Stimulated activated CD4-positive, alpha-beta T cell treated with anti-CD3 and anti-CD28 coated beads, TNF-alpha, amount 100 ng/mL, for 24 hours (primary cell): ENCODE results near the gene IL11RA.

Source experiments
- DNase-seq, 3 experiments: peaks; one replicate each; pipeline ENCODE4 v3.0.0-alpha.2; 2020; ENCODE audit warnings: low read depth in 3 of 3

Gene IL11RA

GRCh38 chr9:34686231-34686630, 34.2 kb downstream of the IL11RA start:
- DNase-seq: no peak

GRCh38 chr9:34686732-34687131, 34.7 kb downstream of the IL11RA start:
- no peak for DNase-seq

- no peak for DNase-seq
Measured at GRCh38 chr9:34687276-34688030, 35.5 kb downstream of the IL11RA start.

GRCh38 chr9:34688329-34689115, 36.5 kb downstream of the IL11RA start:
- DNase-seq: no peak

DNA sequence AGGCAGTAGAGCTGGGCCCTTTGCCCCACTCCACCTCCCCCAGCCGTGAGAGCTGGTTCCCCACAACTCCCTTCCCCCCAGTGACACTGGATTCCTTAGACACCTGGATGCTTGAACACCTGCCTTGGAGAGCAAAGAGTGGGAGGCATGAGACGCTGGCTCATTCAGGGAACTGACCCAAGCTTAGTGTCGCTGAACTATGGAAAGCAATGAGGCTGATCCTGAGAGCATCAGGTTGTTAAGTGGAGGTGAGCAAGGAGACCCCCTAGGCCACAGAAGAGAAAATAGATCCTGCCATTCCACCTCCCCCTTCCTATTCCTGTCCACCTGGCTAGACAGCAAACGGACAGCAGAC, 37.1 kb downstream of the IL11RA start:
- no peak for DNase-seq

DNA sequence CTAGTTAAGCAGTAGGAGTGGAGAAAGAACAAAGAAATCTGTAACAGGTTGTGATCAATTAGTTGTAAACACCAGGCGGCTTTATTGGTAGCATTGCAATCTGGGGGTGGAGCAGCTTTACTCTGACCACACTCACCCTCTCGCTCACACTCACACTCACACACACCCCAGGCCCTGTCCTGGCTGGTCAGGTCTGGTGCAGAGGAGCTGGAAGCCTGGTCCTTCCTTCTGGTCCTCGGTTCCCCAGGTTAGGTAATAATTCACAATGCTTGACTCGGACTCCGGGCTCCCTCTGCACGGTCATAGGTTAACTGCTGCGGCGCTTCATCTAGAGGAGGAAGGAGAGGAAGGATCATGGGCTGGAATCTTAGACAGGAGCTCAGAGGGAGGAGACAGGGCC, 37.5 kb downstream of the IL11RA start:
- no peak for DNase-seq

DNA sequence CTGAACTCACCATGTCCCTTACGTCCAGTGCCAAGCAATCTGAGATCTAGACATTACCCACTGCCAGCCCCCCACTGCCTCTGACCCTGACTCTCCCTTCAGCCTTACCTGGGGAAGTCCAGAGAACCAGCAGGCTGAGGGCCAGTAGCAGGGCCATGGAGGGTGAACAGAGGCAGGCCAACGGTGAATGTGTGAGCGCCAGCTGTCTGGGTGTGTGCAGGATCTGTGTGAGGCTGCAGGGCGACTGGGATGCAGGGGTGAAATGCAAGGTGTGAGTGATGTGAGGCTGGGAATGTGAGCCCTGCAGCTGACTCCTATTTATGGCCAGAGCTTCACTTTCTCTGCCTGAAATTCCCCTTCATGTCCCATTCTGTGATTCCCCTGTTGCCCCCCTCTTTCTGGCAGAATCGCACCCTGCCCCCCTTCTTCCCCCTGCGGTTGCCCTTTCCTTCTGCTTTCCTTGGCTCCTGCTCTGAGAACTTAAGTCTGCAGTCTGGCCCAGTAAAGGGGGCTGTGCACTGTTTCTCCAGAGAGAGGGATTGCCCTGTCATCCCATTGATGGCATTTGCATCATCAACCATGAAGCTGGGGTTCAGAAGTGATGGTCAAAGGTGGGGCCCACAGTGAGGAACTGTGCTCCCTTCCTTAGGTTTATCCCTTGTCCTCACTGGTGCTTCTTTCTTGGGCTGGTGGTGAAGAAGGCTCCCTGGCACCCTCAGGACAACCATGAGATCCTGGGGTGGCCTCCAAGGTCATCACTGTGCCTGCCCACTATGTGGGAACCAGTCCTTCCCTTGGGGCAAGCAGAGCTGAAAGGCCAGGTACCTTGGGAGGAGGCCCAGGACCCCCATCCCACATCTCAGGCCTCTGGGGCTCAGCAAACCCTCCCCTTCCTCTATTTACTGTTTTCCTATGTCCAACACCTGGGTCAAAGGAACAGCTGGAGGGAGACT, 39.3 kb downstream of the IL11RA start, which contains the start of gene CCL19:
Gene CCL19 (minus strand): TSS at position 294 of the 953 bp plus-strand sequence. CDS start 137 bp downstream, at position 157.
- DNase-seq: no peak

GRCh38 chr9:34691936-34692315, 39.9 kb downstream of the IL11RA start:
- no peak for DNase-seq

GRCh38 chr9:34693560-34693959, 41.6 kb downstream of the IL11RA start:
- no peak for DNase-seq

DNA sequence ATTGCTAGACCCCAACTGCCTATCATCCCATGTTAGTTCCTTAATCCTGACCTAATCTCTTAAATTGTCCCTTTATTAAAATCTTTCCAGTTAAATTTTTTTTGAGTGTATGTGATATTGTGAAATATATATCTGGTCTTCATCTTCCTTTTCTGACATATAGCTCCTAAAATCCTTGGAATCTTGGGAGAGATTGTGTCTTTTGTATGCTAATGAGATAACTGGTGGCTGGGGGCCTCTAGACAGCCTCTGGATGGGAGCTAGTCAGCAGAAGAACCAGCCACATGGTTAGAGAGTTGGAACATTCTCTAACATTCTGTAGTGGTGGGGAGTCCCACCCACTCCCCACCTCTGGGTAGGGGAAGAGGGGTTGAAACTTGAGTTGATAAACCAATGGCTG, 42.8 kb downstream of the IL11RA start:
- no peak for DNase-seq

- peak; percentile 57 to 79 (median 63) for DNase-seq
Measured at GRCh38 chr9:34701023-34701768, 49.2 kb downstream of the IL11RA start.

- DNase-seq: peak; percentile 63 to 85 (median 75)
Measured at GRCh38 chr9:34701769-34702736, 50.1 kb downstream of the IL11RA start.

DNA sequence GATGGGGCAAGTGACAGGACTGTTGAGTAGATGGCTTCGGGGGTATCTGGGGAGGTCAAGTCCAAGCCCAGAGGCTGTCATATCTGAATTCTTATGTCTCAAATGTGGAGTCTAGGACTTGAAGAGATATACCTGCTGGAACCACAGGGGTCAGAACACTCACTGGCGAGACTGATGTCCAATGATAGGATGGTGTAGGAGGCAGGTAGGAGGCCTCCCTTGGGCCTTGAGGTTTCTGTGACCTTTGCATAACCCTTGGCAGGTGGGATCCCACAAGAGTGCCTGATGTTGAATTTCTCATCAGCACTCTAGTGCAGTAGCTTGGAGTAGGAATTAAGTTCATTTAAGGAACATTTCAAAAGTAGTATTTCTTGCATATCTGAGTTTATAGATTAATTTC, 55.1 kb downstream of the IL11RA start:
- no peak for DNase-seq

DNA sequence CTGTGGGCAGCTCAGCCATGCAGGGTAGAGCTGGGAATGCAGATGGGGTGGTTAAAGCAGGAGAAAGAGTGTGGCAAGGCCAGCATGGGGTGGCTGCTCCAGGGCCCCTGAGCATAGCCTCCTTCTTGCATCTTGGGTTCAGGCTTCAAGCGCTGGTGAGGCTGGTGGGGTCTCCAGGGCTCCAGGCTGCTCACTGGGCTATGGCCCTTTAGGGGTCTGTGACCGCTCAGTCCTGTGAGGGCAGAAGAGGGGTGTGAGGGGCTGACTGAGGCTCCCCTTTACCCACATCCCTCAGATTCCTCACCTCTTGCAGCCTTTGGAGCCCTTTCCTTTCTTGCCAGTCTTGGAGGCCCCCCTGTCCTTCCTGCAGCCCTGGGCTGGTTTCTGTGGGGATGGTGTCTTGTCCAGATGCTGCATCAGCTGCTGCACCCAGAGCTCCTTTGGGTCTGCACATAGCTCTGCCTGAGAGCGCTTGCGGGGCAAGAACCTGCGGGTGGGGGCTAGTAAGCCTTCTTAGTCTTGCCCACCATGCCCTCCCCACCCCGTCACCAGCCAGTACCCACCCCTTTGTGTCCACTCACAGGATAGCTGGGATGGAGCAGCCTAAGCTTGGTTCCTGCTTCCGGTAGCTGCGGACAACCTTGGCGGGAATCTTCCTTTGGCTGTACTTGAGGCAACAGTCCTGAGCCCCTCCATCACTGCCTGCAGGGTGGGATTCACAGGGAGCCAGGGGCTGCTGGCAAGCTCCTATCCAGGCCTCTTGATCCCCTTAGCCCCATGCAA, 57.4 kb downstream of the IL11RA start:
- DNase-seq: no peak

- no peak for DNase-seq
Measured at GRCh38 chr9:34710023-34710422, 58.0 kb downstream of the IL11RA start, which contains the start of gene CCL21. Gene CCL21 (minus strand): TSS chr9:34710136. CDS start chr9:34710066, 70 bp downstream.
